HepG2 (cell line): ENCODE results near the gene INKA1. TPM values are rescaled to one million over a fixed set of nuclear protein-coding genes. Genes with fewer than 3 reads are reported as not detected.

ENCODE experiments used
- ATAC-seq: fragments of 200-7000 bp; cut with Tn5 transposase; 3 replicates; pipeline ENCODE4 v1.9.1; 2020; ENCODE audit warnings: mild to moderate bottlenecking, moderate library complexity
- BruUV-seq: library from RNA; stranded (reverse); fragments of 400-500 nt; replicated peaks from 2 replicates; lab custom pipeline; 2021; lab: Mats Ljungman, UMichigan
- CTCF ChIA-PET: fragments of 300-600 bp; formaldehyde crosslinking; extraction: SDS; loops from one replicate; lab custom pipeline; 2021; ENCODE audit warnings: low total read pairs, inconsistent platforms, low intra/inter-chr PET ratio; lab: Yijun Ruan, JAX
- POLR2A ChIA-PET: fragments of 350-600 bp; sonication (Branson Sonifier 250); formaldehyde crosslinking; loops from one replicate; lab custom pipeline; 2020; ENCODE audit warnings: antibody characterized with exemption, inconsistent platforms; lab: Yijun Ruan, JAX
- DNase-seq: peaks from one replicate; pipeline ENCODE4 v3.0.0-alpha.2; 2015; ENCODE audit warnings: low spot score
- FAIRE-seq: peaks from 3 replicates; lab custom pipeline; 2011; peaks lifted over from hg19 to GRCh38; lab: Jason Lieb, UNC
- H2AFZ ChIP-seq: one replicate; pipeline ENCODE4 v1.6.1; 2011; ENCODE audit warnings: low read length, inconsistent platforms
- H3K27ac ChIP-seq: fragments of 300-600 bp; 3 replicates; pipeline ENCODE4 v1.8.0; 2011; ENCODE audit warnings: mixed run types, mild to moderate bottlenecking, mixed read lengths, low read length, inconsistent platforms; ENCODE audit not compliant: insufficient read depth; ENCODE audit errors: extremely low read length
- H3K27me3 ChIP-seq, 2 experiments: fragments of 200-600 bp in 1 of 2; 2 replicates in 1 of 2; 3 replicates in 1 of 2; pipeline versions ENCODE4 v1.6.0 to v1.8.0; 2011; ENCODE audit warnings: low read length in 2 of 2, mild to moderate bottlenecking in 2 of 2, moderate library complexity in 2 of 2, inconsistent platforms in 1 of 2; ENCODE audit not compliant: insufficient read depth in 2 of 2, control insufficient read depth in 1 of 2
- H3K36me3 ChIP-seq, 2 experiments: fragments of 200-600 bp in 1 of 2; replicated peaks in 1 of 2; 2 replicates in 1 of 2; 3 replicates in 1 of 2; pipeline versions ENCODE4 v1.5.1 to v1.8.0; 2011; ENCODE audit warnings: low read length in 2 of 2, inconsistent platforms in 1 of 2; ENCODE audit not compliant: insufficient read depth in 2 of 2, control insufficient read depth in 1 of 2
- H3K4me1 ChIP-seq: 2 replicates; pipeline ENCODE4 v1.5.1; 2012; ENCODE audit warnings: low read length, inconsistent platforms; ENCODE audit not compliant: insufficient read depth
- H3K4me2 ChIP-seq: 2 replicates; pipeline ENCODE4 v1.6.0; 2011; ENCODE audit warnings: low read depth, low read length, inconsistent platforms
- H3K4me3 ChIP-seq, 3 experiments: fragments of 200-600 bp in 1 of 3; sonication (generic), shearing (Covaris generic) in 1 of 3; replicated peaks in 1 of 3; 2 replicates each; pipeline ENCODE4 v1.5.1; 2011 to 2016; ENCODE audit warnings: low read length in 3 of 3, inconsistent platforms in 2 of 3, low read depth in 2 of 3, mild to moderate bottlenecking in 2 of 3, control low read depth in 1 of 3, mixed read lengths in 1 of 3; ENCODE audit not compliant: insufficient read depth in 1 of 3
- H3K79me2 ChIP-seq: one replicate; pipeline ENCODE4 v1.6.1; 2011; ENCODE audit warnings: low read length, inconsistent platforms; ENCODE audit not compliant: insufficient read depth
- H3K9ac ChIP-seq: 2 replicates; pipeline ENCODE4 v1.6.0; 2011; ENCODE audit warnings: mild to moderate bottlenecking, low read depth, low read length, inconsistent platforms; ENCODE audit not compliant: insufficient read depth
- H3K9me3 ChIP-seq: 2 replicates; pipeline ENCODE4 v1.5.1; 2012; ENCODE audit warnings: mild to moderate bottlenecking, low read length
- H4K20me1 ChIP-seq: 2 replicates; pipeline ENCODE4 v1.6.0; 2011; ENCODE audit warnings: inconsistent platforms, mild to moderate bottlenecking, low read length, moderate library complexity; ENCODE audit not compliant: insufficient read depth
- JARID2 ChIP-seq: sonication (generic); formaldehyde crosslinking; IDR thresholded peaks from 2 replicates; pipeline ENCODE4 v1.8.1; 2023; ENCODE audit warnings: missing genetic modification reagents, inconsistent platforms; ENCODE audit not compliant: insufficient replicate concordance
- NFRKB ChIP-seq: fragments of 450-650 bp; IDR thresholded peaks from 2 replicates; pipeline ENCODE4 v1.6.1; 2017
- POLR2AphosphoS2 ChIP-seq: IDR thresholded peaks from 2 replicates; pipeline ENCODE4 v1.6.1; 2011; ENCODE audit warnings: low read depth, low read length, improper control_type of control experiment
- SMARCE1 ChIP-seq: fragments of 450-650 bp; IDR thresholded peaks from 2 replicates; pipeline ENCODE4 v1.6.1; 2017; ENCODE audit warnings: borderline replicate concordance
- ZSCAN20 ChIP-seq: sonication (generic); formaldehyde crosslinking; IDR thresholded peaks from 2 replicates; pipeline ENCODE4 v1.4.0; 2020; ENCODE audit warnings: missing genetic modification reagents, mild to moderate bottlenecking, borderline replicate concordance
- WGBS: methylation state at CpG from one replicate; pipeline ENCODE4 v1.1.6; 2017; ENCODE audit warnings: low lambda C conversion rate; 5-methylcytosine and 5-hydroxymethylcytosine counted together
- in situ Hi-C: cut with HindIII; loops from 2 replicates; pipeline ENCODE4 v1.10.0; 2017; ENCODE audit warnings: low pct_unique_long_range_greater_than_20kb; ENCODE audit not compliant: extremely low pct_ligation_motif_present
- intact Hi-C: fragments of 100-400 bp; cut with micrococcal nuclease; formaldehyde crosslinking; loops from one replicate; pipeline ENCODE4 v1.10.0; 2022; ENCODE audit not compliant: unreplicated experiment
- polyA plus RNA-seq, 8 experiments: library from polyadenylated mRNA; depleted of rRNA in 3 of 8; stranded (reverse) in 7 of 8; unstranded in 1 of 8; fragments of >200 nt; fragmentation: Illumina TruSeq in 4 of 8; extraction: Trizol in 4 of 8; gene quantifications; 2 replicates each; pipeline versions ENCODE4 v1.2.1 to v1.2.3, GENCODE V29; 2011 to 2016; ENCODE audit warnings: low read depth in 4 of 8, missing spikeins in 1 of 8, mixed read lengths in 1 of 8; ENCODE audit not compliant: insufficient read depth in 1 of 8
- total RNA-seq, 5 experiments: library from RNA; depleted of rRNA; stranded (reverse); fragments of >200 nt; fragmentation: Illumina TruSeq; extraction: Trizol; gene quantifications; 2 replicates each; pipeline ENCODE4 v1.2.3, GENCODE V29; 2016; ENCODE audit warnings: low read depth in 1 of 5
- TF ChIP-seq, protein P1 (sequence below): sonication (generic); formaldehyde crosslinking; IDR thresholded peaks from 2 replicates; pipeline ENCODE4 v1.5.0; 2020; ENCODE audit warnings: mild to moderate bottlenecking, missing genetic modification reagents
- TF ChIP-seq, protein P2 (sequence below): sonication (generic); formaldehyde crosslinking; IDR thresholded peaks from 2 replicates; pipeline ENCODE4 v1.5.0; 2020; ENCODE audit warnings: mild to moderate bottlenecking, missing genetic modification reagents, borderline replicate concordance

Gene INKA1
- total and polyA plus RNA-seq, 2 of the 13 experiments (the other 11 are each of a cell fraction or from before 2014, with no cell fraction given) = 0.22 to 0.41 TPM

DNA sequence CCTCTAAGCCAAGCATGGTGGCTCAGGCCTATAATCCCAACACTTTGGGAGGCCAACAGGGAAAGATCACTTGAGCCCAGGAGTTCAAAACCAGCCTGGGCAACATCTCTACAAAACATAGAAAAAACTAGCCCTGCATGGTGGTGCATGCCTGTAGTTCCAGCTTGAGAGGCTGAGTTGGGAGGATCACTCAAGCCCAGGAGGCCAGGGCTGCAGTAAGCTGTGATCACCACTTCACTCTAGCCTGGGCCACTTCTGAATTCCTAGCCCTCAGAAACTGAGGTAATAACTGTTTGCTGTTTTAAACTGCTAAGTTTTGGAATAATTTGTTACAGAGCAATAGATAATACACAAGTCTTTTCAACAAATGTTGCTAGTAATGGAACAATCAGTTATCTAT is 33.1 kb upstream of the INKA1 start:
- ChIA-PET POLR2A (no interaction called here), CTCF (no interaction called here)
- in situ Hi-C loops = no loop called here
- Histone ChIP-seq H3K4me3 (no peak overlapping the region), H3K27ac (no peak overlapping the region), H3K4me1 (peaks cover 6% of the 10 kb centered on the region; the same call in 1 of the 2 replicates), H3K9ac (no peak overlapping the region), H3K9me3 (no peaks in the 10 kb centered on the region), H3K4me2 (no peak overlapping the region), H2AFZ (no peak overlapping the region), H3K36me3 (peaks cover 2 to 18% of the 10 kb centered on the region in 2 experiments; a peak in 3 of 5 replicates), H3K27me3 (no peaks in the 10 kb centered on the region), H4K20me1 (peaks cover 4% of the 10 kb centered on the region; the same call in 1 of the 2 replicates), H3K79me2 (peaks cover 69% of the 10 kb centered on the region)
- DNase-seq (no peak), ATAC-seq (no peak), FAIRE-seq (no peak)
- TF ChIP-seq ZSCAN20 (CRISPR knock-in tag) = no peak
- TF ChIP-seq, protein P1, sequence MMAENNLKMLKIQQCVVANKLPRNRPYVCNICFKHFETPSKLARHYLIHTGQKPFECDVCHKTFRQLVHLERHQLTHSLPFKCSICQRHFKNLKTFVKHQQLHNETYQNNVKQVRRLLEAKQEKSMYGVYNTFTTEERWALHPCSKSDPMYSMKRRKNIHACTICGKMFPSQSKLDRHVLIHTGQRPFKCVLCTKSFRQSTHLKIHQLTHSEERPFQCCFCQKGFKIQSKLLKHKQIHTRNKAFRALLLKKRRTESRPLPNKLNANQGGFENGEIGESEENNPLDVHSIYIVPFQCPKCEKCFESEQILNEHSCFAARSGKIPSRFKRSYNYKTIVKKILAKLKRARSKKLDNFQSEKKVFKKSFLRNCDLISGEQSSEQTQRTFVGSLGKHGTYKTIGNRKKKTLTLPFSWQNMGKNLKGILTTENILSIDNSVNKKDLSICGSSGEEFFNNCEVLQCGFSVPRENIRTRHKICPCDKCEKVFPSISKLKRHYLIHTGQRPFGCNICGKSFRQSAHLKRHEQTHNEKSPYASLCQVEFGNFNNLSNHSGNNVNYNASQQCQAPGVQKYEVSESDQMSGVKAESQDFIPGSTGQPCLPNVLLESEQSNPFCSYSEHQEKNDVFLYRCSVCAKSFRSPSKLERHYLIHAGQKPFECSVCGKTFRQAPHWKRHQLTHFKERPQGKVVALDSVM = 0 out of 2 replicates have a peak, but pooled peaks have one; percentile 31
- intact Hi-C loops = no loop called here
- no TSS peak for BruUV-seq

DNA sequence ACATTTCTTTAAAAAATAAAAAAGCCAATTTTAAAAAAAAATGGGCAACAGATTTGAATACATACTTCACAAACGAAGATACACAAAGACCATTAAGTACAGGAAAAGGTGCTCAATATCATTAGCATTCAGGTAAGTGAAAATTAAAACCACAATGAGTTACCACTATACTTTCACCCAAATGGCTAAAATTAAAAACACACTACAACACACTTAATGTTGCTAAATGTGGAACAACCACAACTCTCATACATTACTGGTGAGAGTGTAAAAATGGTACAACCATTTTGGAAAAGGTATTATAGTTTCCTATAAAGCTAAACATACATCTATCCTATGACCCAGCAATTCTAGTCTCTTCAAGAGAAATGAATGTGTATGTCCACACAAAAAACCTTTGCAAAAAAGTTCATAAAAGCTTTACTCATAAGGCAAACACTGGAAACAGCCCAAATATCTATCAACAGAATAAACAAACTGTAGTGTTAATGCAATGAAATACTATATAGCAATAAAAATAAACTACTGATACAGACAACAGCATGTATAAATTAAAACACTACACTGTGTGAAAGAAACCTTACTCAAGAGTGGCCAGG is 31.6 kb upstream of the INKA1 start:
- H4K20me1 ChIP-seq = peaks cover 4% of the 10 kb centered on the region; the same call in 1 of the 2 replicates
- CTCF ChIA-PET = no interaction called here
- TF ChIP-seq NFRKB (no peak), SMARCE1 (no peak), POLR2AphosphoS2 (no peak), JARID2 (no peak)
- TF ChIP-seq, protein P2, sequence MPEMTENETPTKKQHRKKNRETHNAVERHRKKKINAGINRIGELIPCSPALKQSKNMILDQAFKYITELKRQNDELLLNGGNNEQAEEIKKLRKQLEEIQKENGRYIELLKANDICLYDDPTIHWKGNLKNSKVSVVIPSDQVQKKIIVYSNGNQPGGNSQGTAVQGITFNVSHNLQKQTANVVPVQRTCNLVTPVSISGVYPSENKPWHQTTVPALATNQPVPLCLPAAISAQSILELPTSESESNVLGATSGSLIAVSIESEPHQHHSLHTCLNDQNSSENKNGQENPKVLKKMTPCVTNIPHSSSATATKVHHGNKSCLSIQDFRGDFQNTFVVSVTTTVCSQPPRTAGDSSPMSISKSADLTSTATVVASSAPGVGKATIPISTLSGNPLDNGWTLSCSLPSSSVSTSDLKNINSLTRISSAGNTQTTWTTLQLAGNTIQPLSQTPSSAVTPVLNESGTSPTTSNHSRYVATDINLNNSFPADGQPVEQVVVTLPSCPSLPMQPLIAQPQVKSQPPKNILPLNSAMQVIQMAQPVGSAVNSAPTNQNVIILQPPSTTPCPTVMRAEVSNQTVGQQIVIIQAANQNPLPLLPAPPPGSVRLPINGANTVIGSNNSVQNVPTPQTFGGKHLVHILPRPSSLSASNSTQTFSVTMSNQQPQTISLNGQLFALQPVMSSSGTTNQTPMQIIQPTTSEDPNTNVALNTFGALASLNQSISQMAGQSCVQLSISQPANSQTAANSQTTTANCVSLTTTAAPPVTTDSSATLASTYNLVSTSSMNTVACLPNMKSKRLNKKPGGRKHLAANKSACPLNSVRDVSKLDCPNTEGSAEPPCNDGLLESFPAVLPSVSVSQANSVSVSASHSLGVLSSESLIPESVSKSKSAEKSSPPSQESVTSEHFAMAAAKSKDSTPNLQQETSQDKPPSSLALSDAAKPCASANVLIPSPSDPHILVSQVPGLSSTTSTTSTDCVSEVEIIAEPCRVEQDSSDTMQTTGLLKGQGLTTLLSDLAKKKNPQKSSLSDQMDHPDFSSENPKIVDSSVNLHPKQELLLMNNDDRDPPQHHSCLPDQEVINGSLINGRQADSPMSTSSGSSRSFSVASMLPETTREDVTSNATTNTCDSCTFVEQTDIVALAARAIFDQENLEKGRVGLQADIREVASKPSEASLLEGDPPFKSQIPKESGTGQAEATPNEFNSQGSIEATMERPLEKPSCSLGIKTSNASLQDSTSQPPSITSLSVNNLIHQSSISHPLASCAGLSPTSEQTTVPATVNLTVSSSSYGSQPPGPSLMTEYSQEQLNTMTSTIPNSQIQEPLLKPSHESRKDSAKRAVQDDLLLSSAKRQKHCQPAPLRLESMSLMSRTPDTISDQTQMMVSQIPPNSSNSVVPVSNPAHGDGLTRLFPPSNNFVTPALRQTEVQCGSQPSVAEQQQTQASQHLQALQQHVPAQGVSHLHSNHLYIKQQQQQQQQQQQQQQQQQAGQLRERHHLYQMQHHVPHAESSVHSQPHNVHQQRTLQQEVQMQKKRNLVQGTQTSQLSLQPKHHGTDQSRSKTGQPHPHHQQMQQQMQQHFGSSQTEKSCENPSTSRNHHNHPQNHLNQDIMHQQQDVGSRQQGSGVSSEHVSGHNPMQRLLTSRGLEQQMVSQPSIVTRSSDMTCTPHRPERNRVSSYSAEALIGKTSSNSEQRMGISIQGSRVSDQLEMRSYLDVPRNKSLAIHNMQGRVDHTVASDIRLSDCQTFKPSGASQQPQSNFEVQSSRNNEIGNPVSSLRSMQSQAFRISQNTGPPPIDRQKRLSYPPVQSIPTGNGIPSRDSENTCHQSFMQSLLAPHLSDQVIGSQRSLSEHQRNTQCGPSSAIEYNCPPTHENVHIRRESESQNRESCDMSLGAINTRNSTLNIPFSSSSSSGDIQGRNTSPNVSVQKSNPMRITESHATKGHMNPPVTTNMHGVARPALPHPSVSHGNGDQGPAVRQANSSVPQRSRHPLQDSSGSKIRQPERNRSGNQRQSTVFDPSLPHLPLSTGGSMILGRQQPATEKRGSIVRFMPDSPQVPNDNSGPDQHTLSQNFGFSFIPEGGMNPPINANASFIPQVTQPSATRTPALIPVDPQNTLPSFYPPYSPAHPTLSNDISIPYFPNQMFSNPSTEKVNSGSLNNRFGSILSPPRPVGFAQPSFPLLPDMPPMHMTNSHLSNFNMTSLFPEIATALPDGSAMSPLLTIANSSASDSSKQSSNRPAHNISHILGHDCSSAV = no peak

More for the DNA sequence above, 31.6 kb upstream of the INKA1 start:
- H2AFZ ChIP-seq = no peak overlapping the region
- H3K4me3 ChIP-seq = no peak overlapping the region
- in situ Hi-C loops (no loop called here), intact Hi-C loops (no loop called here)
- DNase-seq = no peak
- no TSS peak for BruUV-seq
- H3K9me3 ChIP-seq = no peaks in the 10 kb centered on the region
- no peak overlapping the region for H3K9ac ChIP-seq
- no peak overlapping the region for H3K27ac ChIP-seq
- ATAC-seq = no peak
- 90% methylated on average over 1 of the region's 1 CpG for WGBS
- no peak overlapping the region for H3K4me2 ChIP-seq
- peaks cover 6% of the 10 kb centered on the region; the same call in 1 of the 2 replicates for H3K4me1 ChIP-seq
- POLR2A ChIA-PET = interaction anchor here (0.7 kb wide), 2 partner anchors 381 to 430 kb away, joined by 4 read pairs; no protein-coding TSS in a partner anchor
- H3K36me3 ChIP-seq = peaks cover 4 to 30% of the 10 kb centered on the region in 2 experiments
- H3K79me2 ChIP-seq = peaks cover 76% of the 10 kb centered on the region
- FAIRE-seq = no peak
- no peaks in the 10 kb centered on the region for H3K27me3 ChIP-seq
